Astrocyte of the spinal cord (primary cell): Measurements from ENCODE around the gene ADGRV1.

ENCODE experiments used
- DNase-seq: peaks from one replicate; pipeline ENCODE4 v3.0.0; 2011; ENCODE audit warnings: low read depth, low spot score
- H3K4me3 ChIP-seq: 2 replicates; pipeline ENCODE4 v1.5.1; 2011; ENCODE audit warnings: low read depth, mild to moderate bottlenecking, low read length, moderate library complexity
- CTCF ChIP-seq: IDR thresholded peaks from 2 replicates; pipeline ENCODE4 v1.5.1; 2012; ENCODE audit warnings: low read depth, mild to moderate bottlenecking, low read length, inconsistent platforms
- in situ Hi-C: cut with HindIII; loops from 2 replicates; pipeline ENCODE4 v1.10.0; 2017; ENCODE audit warnings: low sequenced_read_pairs

The ADGRV1 gene

GRCh38 chr5:90855296-90856010 lies 296.9 kb downstream of the ADGRV1 start:
- no peak for TF ChIP-seq CTCF
- H3K4me3 ChIP-seq, result no peak overlapping the region
- in situ Hi-C loops, result no loop called here
- DNase-seq, result no peak

GRCh38 chr5:90861843-90862586 lies 303.4 kb downstream of the ADGRV1 start:
- DNase-seq, result no peak
- no peak overlapping the region for H3K4me3 ChIP-seq
- in situ Hi-C loops, result no loop called here
- TF ChIP-seq CTCF, result no peak

GRCh38 chr5:90865180-90865579 lies 306.6 kb downstream of the ADGRV1 start:
- DNase-seq, result no peak
- in situ Hi-C loops, result no loop called here
- no peak overlapping the region for H3K4me3 ChIP-seq
- no peak for TF ChIP-seq CTCF

- TF ChIP-seq CTCF, result peak; percentile 31
- in situ Hi-C loops, result no loop called here
- H3K4me3 ChIP-seq, result no peak overlapping the region
- DNase-seq, result peak; percentile 41
Observed at GRCh38 chr5:90866333-90866732, 307.7 kb downstream of the ADGRV1 start.

- no peak for DNase-seq
- H3K4me3 ChIP-seq, result no peak overlapping the region
- TF ChIP-seq CTCF, result no peak
- in situ Hi-C loops, result no loop called here
Observed at GRCh38 chr5:90866915-90867731, 308.5 kb downstream of the ADGRV1 start.

- no peak overlapping the region for H3K4me3 ChIP-seq
- no peak for TF ChIP-seq CTCF
- in situ Hi-C loops, result no loop called here
- no peak for DNase-seq
Observed at GRCh38 chr5:90868799-90869198, 310.2 kb downstream of the ADGRV1 start.
